EH (cell line): ENCODE data around the gene C1orf50.
"Not testable (repeated sequence)": the region's sequence is repeated elsewhere in the genome, so short reads cannot be mapped to it uniquely, and the experiment has no call there.

Experiments
- DNase-seq: peaks from one replicate; pipeline ENCODE4 v3.0.0-alpha.2; 2015; ENCODE audit warnings: low read depth

C1orf50 gene

DNA sequence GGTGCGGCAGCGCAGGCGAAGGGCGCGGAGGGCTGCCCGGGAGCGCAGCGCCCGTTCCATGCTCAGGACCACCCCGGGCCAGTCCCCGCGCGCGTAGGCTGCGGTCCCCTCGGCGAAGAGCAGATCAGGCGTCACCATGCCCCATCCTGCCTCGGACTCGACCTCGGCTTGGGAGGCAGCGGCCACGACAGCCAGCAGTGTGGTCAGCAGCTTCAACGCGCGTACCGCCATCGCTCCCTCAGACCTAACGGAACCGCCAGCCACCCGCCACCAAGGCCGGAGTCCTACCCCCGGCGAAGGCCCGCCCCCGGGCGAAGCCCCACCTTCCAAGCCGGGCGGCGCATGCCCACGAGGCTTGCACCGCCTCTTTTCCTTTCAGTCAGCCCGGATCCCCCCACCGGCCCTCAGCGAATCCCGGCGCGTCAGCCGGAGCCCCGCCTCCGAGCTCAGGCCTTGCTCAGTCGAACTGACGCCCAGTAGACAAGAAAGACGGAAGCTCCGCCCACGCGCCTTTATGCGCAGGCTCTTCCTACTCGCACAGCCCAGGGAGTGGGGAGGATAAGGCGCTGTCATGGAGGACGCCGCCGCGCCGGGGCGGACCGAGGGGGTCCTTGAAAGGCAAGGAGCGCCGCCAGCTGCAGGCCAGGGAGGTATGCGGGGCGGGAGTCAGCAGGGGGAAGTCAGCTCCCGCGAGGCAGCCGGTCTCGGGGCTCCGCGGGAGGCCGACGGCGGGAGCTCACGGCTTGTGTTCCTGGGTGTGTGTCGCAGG is at the start of gene C1orf50, which contains the start of gene P3H1:
Gene C1orf50, plus strand, starts transcription at position 509 of the 769 bp plus-strand sequence. Its CDS starts 63 bp downstream, at position 572.
Gene P3H1, minus strand, starts transcription at position 288 of the 769 bp plus-strand sequence. Its CDS starts 57 bp downstream, at position 231.
- DNase-seq = peak; percentile 99

- DNase-seq = no peak
These were observed 46.2 kb upstream of the C1orf50 start for GRCh38 chr1:42720868-42721267.

DNA sequence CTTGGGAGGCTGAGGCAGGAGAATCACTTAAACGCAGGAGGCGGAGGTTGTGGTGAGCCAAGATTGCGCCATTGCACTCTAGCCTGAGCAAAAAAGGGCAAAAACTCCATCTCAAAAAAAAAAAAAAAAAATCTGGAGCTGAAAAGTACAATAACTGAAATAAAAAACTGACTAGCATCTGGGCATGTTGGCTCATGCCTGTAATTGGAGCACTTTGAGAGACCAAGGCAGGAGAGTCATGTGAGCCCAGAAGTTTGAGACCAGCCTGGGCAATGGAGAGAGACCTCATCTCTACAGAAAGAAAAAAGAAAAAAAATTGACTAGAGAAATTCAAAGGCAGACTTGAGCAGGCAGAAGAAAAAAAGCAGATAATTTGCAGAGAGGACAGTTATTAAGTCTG is 45.1 kb upstream of the C1orf50 start:
- DNase-seq = no peak

DNA sequence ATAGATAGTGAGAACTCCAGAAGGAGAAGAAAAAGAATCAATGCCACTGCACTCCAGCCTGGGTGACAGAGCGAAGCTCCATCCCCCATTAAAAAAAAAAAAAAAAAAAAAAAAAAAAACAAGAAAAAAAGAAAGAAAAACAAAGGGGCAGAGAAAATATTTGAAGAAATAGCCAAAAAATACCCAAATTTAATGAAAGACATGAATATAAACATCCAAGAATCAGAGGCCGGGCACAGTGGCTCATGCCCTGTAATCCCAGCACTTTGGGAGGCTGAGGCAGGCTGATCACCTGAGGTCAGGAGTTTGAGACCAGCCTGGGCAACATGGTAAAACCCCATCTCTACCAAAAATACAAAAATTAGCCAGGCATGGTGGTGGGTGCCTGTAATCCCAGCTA is 44.6 kb upstream of the C1orf50 start:
- not testable (repeated sequence) for DNase-seq

DNA sequence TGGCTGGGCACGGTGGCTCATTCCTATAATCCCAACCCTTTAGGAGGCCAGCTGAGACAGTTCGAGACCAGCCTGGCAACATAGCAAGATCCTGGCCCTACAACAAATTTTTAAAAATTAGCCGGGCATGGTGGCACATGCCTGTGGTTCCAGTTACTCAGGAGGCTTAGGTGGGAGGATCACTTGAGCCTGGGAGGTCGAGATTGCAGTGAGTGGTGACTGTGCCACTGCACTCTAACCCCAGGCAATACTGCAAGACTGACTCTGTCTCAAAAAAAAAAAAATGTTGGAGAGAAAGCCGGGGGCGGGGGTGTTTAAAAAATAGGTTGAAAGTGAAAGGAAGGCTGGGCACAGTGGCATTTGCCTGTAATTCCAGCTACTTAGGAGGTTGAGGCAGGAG is 43.5 kb upstream of the C1orf50 start:
- DNase-seq = no peak

DNA sequence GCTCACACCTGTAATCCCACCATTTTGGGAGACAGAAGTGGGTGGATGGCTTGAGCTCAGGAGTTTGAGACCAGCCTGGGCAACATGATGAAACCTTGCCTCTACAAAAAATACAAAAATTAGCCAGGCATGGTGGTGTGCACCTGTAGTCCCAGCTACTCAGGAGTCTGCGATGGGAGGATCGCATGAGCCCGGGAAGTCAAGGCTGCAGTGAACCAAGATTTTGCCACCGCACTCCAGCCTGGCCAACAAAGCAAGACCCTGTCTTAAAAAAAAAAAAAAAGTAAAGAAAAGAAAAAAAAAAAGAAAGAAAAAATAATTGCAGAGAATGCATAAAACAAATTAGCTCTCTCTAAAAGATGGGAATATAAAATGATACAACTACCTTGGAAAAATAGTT is 41.2 kb upstream of the C1orf50 start:
- not testable (repeated sequence) for DNase-seq

- no peak for DNase-seq
These were observed 37.0 kb upstream of the C1orf50 start for GRCh38 chr1:42730002-42730401.

- no peak for DNase-seq
These were observed 36.1 kb upstream of the C1orf50 start for GRCh38 chr1:42730988-42731387.

DNA sequence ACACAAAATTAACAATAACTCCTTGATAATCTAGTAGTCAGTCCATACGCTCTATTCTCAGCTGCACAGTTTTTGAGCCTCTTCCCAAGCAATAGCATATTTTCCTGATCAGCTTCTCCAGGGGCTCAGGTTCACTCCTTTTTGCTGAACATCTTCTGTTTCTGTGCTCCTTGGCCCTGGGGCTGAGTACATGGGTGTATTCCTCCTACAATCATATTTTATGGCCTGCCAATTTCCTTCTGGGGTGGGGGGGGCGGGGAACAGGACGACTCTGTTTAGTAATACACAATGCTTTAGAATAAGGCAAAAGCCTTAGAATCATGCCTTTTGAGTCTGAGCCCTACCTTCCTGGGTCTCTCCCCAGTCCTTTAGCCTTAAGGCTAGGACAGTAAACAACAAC is 35.5 kb upstream of the C1orf50 start:
- DNase-seq = no peak

GRCh38 chr1:42732126-42732680 is 34.8 kb upstream of the C1orf50 start:
- DNase-seq = no peak

GRCh38 chr1:42733415-42734200 is 33.4 kb upstream of the C1orf50 start:
- DNase-seq = no peak

DNA sequence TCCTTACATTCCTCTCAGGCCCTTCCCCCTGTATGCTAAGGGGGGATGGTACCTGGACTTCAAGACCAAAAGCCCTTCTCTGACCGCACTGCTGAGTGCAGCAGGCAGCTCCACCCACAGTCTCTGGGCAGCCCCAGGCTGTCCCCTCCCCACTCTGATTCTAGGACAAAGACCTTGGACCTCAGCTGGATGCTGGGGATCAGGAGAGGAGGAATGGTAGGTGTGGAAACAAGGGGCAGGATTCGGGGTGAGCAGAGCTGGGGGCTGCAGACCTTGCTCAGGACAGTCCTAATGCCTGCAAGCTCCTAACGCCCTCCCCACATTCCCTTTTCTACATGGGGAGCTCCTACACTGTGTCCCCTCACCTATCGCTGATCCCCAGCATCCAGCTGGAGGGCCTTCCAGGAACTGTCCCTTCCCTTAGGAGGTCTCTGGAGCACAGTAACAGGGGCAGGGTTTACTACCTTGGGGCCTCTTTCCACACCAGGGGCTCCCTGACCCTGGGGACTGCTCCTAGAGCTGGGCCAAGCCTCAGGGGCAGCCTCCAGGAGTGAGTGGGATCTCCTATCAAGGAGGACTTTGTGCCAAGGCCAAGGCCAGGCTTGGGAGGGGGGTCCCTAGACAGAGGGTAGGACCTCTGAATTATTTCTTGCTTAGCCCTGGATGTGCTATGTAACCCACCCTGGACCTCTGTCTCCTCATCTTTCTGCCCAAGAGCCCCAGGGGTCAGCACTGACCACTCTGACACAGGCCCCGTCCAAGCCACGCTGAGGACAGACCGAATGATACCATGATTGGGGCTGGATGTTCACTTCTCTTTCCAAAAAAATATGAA is 32.6 kb upstream of the C1orf50 start:
- no peak for DNase-seq

GRCh38 chr1:42735056-42735455 is 32.0 kb upstream of the C1orf50 start:
- no peak for DNase-seq

- DNase-seq = no peak
These were observed 31.5 kb upstream of the C1orf50 start for GRCh38 chr1:42735477-42736105.

- peak; percentile 38 for DNase-seq
These were observed 30.9 kb upstream of the C1orf50 start for GRCh38 chr1:42736152-42736551.

GRCh38 chr1:42736571-42737200 is 30.4 kb upstream of the C1orf50 start:
- DNase-seq = no peak

- no peak for DNase-seq
These were observed 29.8 kb upstream of the C1orf50 start for GRCh38 chr1:42737257-42737656.

DNA sequence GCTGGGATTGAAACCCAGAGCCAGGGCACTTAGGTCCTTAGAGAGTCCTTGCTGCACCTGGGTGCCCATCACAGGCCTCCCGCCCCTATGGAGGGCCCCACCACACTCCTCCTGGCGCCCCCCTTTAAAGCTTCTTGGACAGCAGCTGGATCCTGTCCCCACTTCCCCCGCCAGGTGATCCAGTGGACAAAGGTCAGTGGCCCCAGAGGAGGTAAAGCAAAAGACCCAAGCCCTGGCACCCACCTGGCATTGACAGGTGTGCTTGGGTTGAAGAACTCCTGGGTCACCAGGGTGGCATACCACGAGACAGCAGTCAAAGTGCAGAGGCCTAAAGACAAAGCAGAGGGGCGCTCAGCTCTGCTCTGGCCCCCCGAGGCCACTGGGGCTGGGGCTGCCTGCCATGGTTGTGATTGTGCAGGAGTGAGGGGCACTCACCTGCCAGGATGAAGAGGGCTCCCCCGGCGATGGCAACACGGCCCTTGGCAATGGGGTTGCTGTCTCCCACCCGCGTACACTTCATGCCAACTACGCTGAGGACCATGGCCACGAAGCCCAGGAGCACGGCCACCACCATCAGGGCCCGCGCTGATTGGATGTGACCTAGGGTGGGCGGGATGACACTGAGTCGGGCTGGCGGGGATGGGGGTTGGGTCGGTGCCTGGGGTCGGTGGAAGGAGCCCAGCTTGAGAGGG is 28.9 kb upstream of the C1orf50 start:
- DNase-seq = no peak

- DNase-seq = no peak
These were observed 28.3 kb upstream of the C1orf50 start for GRCh38 chr1:42738678-42739226.
